CD4-positive, alpha-beta memory T cell (primary cell): Measurements from ENCODE around the gene SLC24A4. TPM values are rescaled to one million over a fixed set of nuclear protein-coding genes. Genes with fewer than 3 reads are reported as not detected.

Experiments used
- CTCF ChIA-PET: fragments of 350-600 bp; sonication (Branson Sonifier 250); formaldehyde crosslinking; loops from one replicate; lab custom pipeline; 2021; ENCODE audit warnings: inconsistent platforms; ENCODE audit not compliant: partially characterized antibody; lab: Charles Lee
- POLR2A ChIA-PET: fragments of 350-600 bp; sonication (Branson Sonifier 250); formaldehyde crosslinking; loops from one replicate; lab custom pipeline; 2021; ENCODE audit not compliant: partially characterized antibody; lab: Charles Lee
- DNase-seq, 5 donors: peaks; one replicate each; pipeline versions ENCODE4 v3.0.0 to v3.0.0-alpha.2; 2020 to 2022; ENCODE audit warnings: mixed read lengths in 1 of 5
- H3K27ac ChIP-seq: one replicate; pipeline ENCODE4 v1.7.0; 2013; ENCODE audit warnings: low read depth, low read length
- H3K27me3 ChIP-seq: 2 replicates; pipeline ENCODE4 v1.7.0; 2013; ENCODE audit warnings: mild to moderate bottlenecking, low read length, moderate library complexity; ENCODE audit not compliant: insufficient read depth
- H3K36me3 ChIP-seq: 2 replicates; pipeline ENCODE4 v1.7.0; 2013; ENCODE audit warnings: mild to moderate bottlenecking, low read length, moderate library complexity; ENCODE audit not compliant: insufficient read depth
- H3K4me1 ChIP-seq: 2 replicates; pipeline ENCODE4 v1.7.0; 2013; ENCODE audit warnings: mild to moderate bottlenecking, low read length, moderate library complexity; ENCODE audit not compliant: insufficient read depth
- H3K4me3 ChIP-seq, 2 donors: one replicate each; pipeline ENCODE4 v1.7.0; 2013; ENCODE audit warnings: low read length in 2 of 2, mild to moderate bottlenecking in 1 of 2
- H3K9me3 ChIP-seq, 2 donors: one replicate each; pipeline ENCODE4 v1.7.0; 2013; ENCODE audit warnings: low read length in 2 of 2, control low read depth in 1 of 2; ENCODE audit not compliant: control insufficient read depth in 1 of 2
- H3K27ac Mint-ChIP-seq, 7 donors: one replicate each; pipeline ENCODE4 v1.8.0; 2020 to 2021; ENCODE audit warnings: mixed read lengths in 7 of 7, mild to moderate bottlenecking in 6 of 7, inconsistent platforms in 3 of 7, moderate library complexity in 3 of 7
- H3K27me3 Mint-ChIP-seq, 2 donors: one replicate each; pipeline ENCODE4 v1.8.0; 2020 to 2021; ENCODE audit warnings: mixed read lengths in 2 of 2
- H3K36me3 Mint-ChIP-seq, 2 donors: one replicate each; pipeline ENCODE4 v1.8.0; 2020 to 2021; ENCODE audit warnings: mixed read lengths in 2 of 2, inconsistent platforms in 1 of 2, mild to moderate bottlenecking in 1 of 2
- H3K4me1 Mint-ChIP-seq, 4 donors: one replicate each; pipeline ENCODE4 v1.8.0; 2020 to 2021; ENCODE audit warnings: mixed read lengths in 4 of 4, mild to moderate bottlenecking in 1 of 4
- H3K4me3 Mint-ChIP-seq, 8 donors: one replicate each; pipeline ENCODE4 v1.8.0; 2020 to 2021; ENCODE audit warnings: mixed read lengths in 8 of 8, mild to moderate bottlenecking in 7 of 8, moderate library complexity in 6 of 8, inconsistent platforms in 3 of 8
- H3K9me3 Mint-ChIP-seq, 8 donors: one replicate each; pipeline ENCODE4 v1.8.0; 2020 to 2021; ENCODE audit warnings: mixed read lengths in 8 of 8, mild to moderate bottlenecking in 5 of 8, inconsistent platforms in 3 of 8, moderate library complexity in 1 of 8
- intact Hi-C: fragments of 100-400 bp; cut with micrococcal nuclease; formaldehyde crosslinking; loops from one replicate; pipeline ENCODE4 v1.15.1; 2023
- polyA plus RNA-seq, 2 donors: library from polyadenylated mRNA; unstranded; fragments of 300-500 nt; fragmentation: Illumina TruSeq; gene quantifications; one replicate each; pipeline ENCODE4 v1.2.3, GENCODE V29; 2021
- total RNA-seq, 2 experiments: library from RNA; stranded (reverse); gene quantifications; one replicate each; pipeline ENCODE4 v1.2.3, GENCODE V29; 2021

Gene SLC24A4
- total and polyA plus RNA-seq, 4 experiments from 2014 or later, result not detected

- no peaks in the 10 kb centered on the region for H3K4me1 Mint-ChIP-seq
- no peak overlapping the region for H3K27ac Mint-ChIP-seq
- H3K36me3 Mint-ChIP-seq, result no peaks in the 10 kb centered on the region
- ChIA-PET CTCF (no interaction called here), POLR2A (no interaction called here)
- no peaks in the 10 kb centered on the region for H3K27me3 Mint-ChIP-seq
- Histone ChIP-seq H3K36me3 (no peaks in the 10 kb centered on the region), H3K27me3 (no peaks in the 10 kb centered on the region), H3K9me3 (no peaks in the 10 kb centered on the region), H3K27ac (no peak overlapping the region), H3K4me3 (no peak overlapping the region), H3K4me1 (no peaks in the 10 kb centered on the region)
- H3K9me3 Mint-ChIP-seq, result no peaks in the 10 kb centered on the region
- intact Hi-C loops, result no loop called here
- no peak for DNase-seq
- H3K4me3 Mint-ChIP-seq, result no peak overlapping the region
These were observed 170.5 kb downstream of the SLC24A4 start for GRCh38 chr14:92493492-92493891.

- no peaks in the 10 kb centered on the region for H3K27me3 Mint-ChIP-seq
- no peak overlapping the region for H3K27ac ChIP-seq
- intact Hi-C loops, result no loop called here
These were observed 171.5 kb downstream of the SLC24A4 start for GRCh38 chr14:92494512-92494911.

GRCh38 chr14:92495027-92495426, 172.1 kb downstream of the SLC24A4 start:
- no peak for DNase-seq
- Histone ChIP-seq H3K36me3 (no peaks in the 10 kb centered on the region), H3K27me3 (no peaks in the 10 kb centered on the region), H3K27ac (no peak overlapping the region), H3K4me1 (no peaks in the 10 kb centered on the region), H3K4me3 (no peak overlapping the region), H3K9me3 (no peaks in the 10 kb centered on the region)
- Mint-ChIP-seq H3K27me3 (no peaks in the 10 kb centered on the region), H3K4me3 (no peak overlapping the region), H3K9me3 (peaks cover 0 to 2% (median 0%) of the 10 kb centered on the region in 8 donors), H3K4me1 (no peaks in the 10 kb centered on the region), H3K36me3 (no peaks in the 10 kb centered on the region), H3K27ac (no peak overlapping the region)
- ChIA-PET CTCF (no interaction called here), POLR2A (no interaction called here)
- intact Hi-C loops, result no loop called here

More at GRCh38 chr14:92494512-92494911, 171.5 kb downstream of the SLC24A4 start:
- Histone ChIP-seq H3K4me1 (no peaks in the 10 kb centered on the region), H3K36me3 (no peaks in the 10 kb centered on the region), H3K9me3 (no peaks in the 10 kb centered on the region), H3K27me3 (no peaks in the 10 kb centered on the region), H3K4me3 (no peak overlapping the region)
- no peaks in the 10 kb centered on the region for H3K36me3 Mint-ChIP-seq
- no peak overlapping the region for H3K27ac Mint-ChIP-seq
- H3K4me3 Mint-ChIP-seq, result no peak overlapping the region
- H3K9me3 Mint-ChIP-seq, result no peaks in the 10 kb centered on the region
- ChIA-PET CTCF (interaction anchor here (0.8 kb wide), 1 partner anchor 10 kb away, joined by 3 read pairs; no protein-coding TSS in a partner anchor), POLR2A (no interaction called here)
- no peak for DNase-seq
- H3K4me1 Mint-ChIP-seq, result no peaks in the 10 kb centered on the region

- H3K4me1 ChIP-seq, result no peaks in the 10 kb centered on the region
- no peak overlapping the region for H3K4me3 ChIP-seq
- no peak overlapping the region for H3K27ac ChIP-seq
- DNase-seq, result no peak
- Mint-ChIP-seq H3K4me3 (no peak overlapping the region), H3K27me3 (no peaks in the 10 kb centered on the region), H3K36me3 (no peaks in the 10 kb centered on the region), H3K4me1 (no peaks in the 10 kb centered on the region), H3K27ac (no peak overlapping the region), H3K9me3 (peaks cover 0 to 2% (median 0%) of the 10 kb centered on the region in 8 donors)
- no peaks in the 10 kb centered on the region for H3K9me3 ChIP-seq
- H3K36me3 ChIP-seq, result no peaks in the 10 kb centered on the region
- POLR2A ChIA-PET, result no interaction called here
- CTCF ChIA-PET, result no interaction called here
- H3K27me3 ChIP-seq, result no peaks in the 10 kb centered on the region
- intact Hi-C loops, result no loop called here
These were observed 173.4 kb downstream of the SLC24A4 start for GRCh38 chr14:92496191-92496857.

- Mint-ChIP-seq H3K4me1 (no peaks in the 10 kb centered on the region), H3K4me3 (no peak overlapping the region), H3K9me3 (peaks cover 0 to 2% (median 0%) of the 10 kb centered on the region in 8 donors), H3K27me3 (no peaks in the 10 kb centered on the region), H3K36me3 (no peaks in the 10 kb centered on the region), H3K27ac (no peak overlapping the region)
- Histone ChIP-seq H3K9me3 (no peaks in the 10 kb centered on the region), H3K4me3 (no peak overlapping the region), H3K36me3 (no peaks in the 10 kb centered on the region), H3K27me3 (no peaks in the 10 kb centered on the region), H3K4me1 (no peaks in the 10 kb centered on the region), H3K27ac (no peak overlapping the region)
- intact Hi-C loops, result no loop called here
- POLR2A ChIA-PET, result no interaction called here
- no peak for DNase-seq
- CTCF ChIA-PET, result no interaction called here
These were observed 174.4 kb downstream of the SLC24A4 start for GRCh38 chr14:92497391-92497790.

GRCh38 chr14:92499234-92499633, 176.3 kb downstream of the SLC24A4 start:
- no peaks in the 10 kb centered on the region for H3K36me3 ChIP-seq
- H3K9me3 ChIP-seq, result no peaks in the 10 kb centered on the region
- DNase-seq, result no peak
- no peaks in the 10 kb centered on the region for H3K36me3 Mint-ChIP-seq
- peaks cover 0 to 2% (median 0%) of the 10 kb centered on the region in 8 donors for H3K9me3 Mint-ChIP-seq
- H3K4me3 ChIP-seq, result no peak overlapping the region
- intact Hi-C loops, result no loop called here
- no peaks in the 10 kb centered on the region for H3K4me1 Mint-ChIP-seq
- no peak overlapping the region for H3K27ac ChIP-seq
- POLR2A ChIA-PET, result no interaction called here
- H3K27ac Mint-ChIP-seq, result no peak overlapping the region
- H3K27me3 Mint-ChIP-seq, result peaks cover 3 to 5% of the 10 kb centered on the region in 2 donors
- CTCF ChIA-PET, result no interaction called here
- no peaks in the 10 kb centered on the region for H3K4me1 ChIP-seq
- no peak overlapping the region for H3K4me3 Mint-ChIP-seq
- no peaks in the 10 kb centered on the region for H3K27me3 ChIP-seq

- Mint-ChIP-seq H3K27me3 (peaks cover 3 to 5% of the 10 kb centered on the region in 2 donors), H3K4me3 (no peak overlapping the region), H3K9me3 (peaks cover 0 to 2% (median 0%) of the 10 kb centered on the region in 8 donors), H3K27ac (no peak overlapping the region), H3K36me3 (no peaks in the 10 kb centered on the region), H3K4me1 (no peaks in the 10 kb centered on the region)
- Histone ChIP-seq H3K36me3 (no peaks in the 10 kb centered on the region), H3K27ac (no peak overlapping the region), H3K4me1 (no peaks in the 10 kb centered on the region), H3K4me3 (no peak overlapping the region), H3K9me3 (no peaks in the 10 kb centered on the region), H3K27me3 (no peaks in the 10 kb centered on the region)
- intact Hi-C loops, result no loop called here
- ChIA-PET CTCF (no interaction called here), POLR2A (no interaction called here)
- no peak for DNase-seq
These were observed 177.6 kb downstream of the SLC24A4 start for GRCh38 chr14:92500491-92500941.
